Fibroblast of lung (primary cell): Measurements from ENCODE around the gene FGF16. TPM values are rescaled to one million over a fixed set of nuclear protein-coding genes. Genes with fewer than 3 reads are reported as not detected.
A peak's percentile ranks its signal among the peaks of the same experiment; 100 is the strongest.

Experiments
- DNase-seq, 2 donors: peaks; one replicate each; pipeline versions ENCODE4 v3.0.0 to v3.0.0-alpha.2; 2010; ENCODE audit warnings: low read depth in 2 of 2
- H2AFZ ChIP-seq: 2 replicates; pipeline ENCODE4 v1.5.1; 2012; ENCODE audit warnings: low read length, control low read depth, inconsistent platforms
- H3K27ac ChIP-seq: 2 replicates; pipeline ENCODE4 v1.5.1; 2011; ENCODE audit warnings: low read length, control low read depth; ENCODE audit not compliant: insufficient read depth
- H3K27me3 ChIP-seq: 2 replicates; pipeline ENCODE4 v1.5.1; 2011; ENCODE audit warnings: mild to moderate bottlenecking, low read length; ENCODE audit not compliant: control insufficient read depth, insufficient read depth
- H3K36me3 ChIP-seq: 2 replicates; pipeline ENCODE4 v1.5.1; 2011; ENCODE audit warnings: low read length; ENCODE audit not compliant: control insufficient read depth, insufficient read depth
- H3K4me1 ChIP-seq: 2 replicates; pipeline ENCODE4 v1.5.1; 2011; ENCODE audit warnings: low read length; ENCODE audit not compliant: control insufficient read depth, insufficient read depth; ENCODE audit errors: extremely low read depth
- H3K4me2 ChIP-seq: 2 replicates; pipeline ENCODE4 v1.5.1; 2011; ENCODE audit warnings: low read length, control low read depth; ENCODE audit not compliant: insufficient read depth; ENCODE audit errors: extremely low read depth
- H3K4me3 ChIP-seq, 4 experiments: fragments of 200-600 bp in 1 of 4; sonication (generic) in 1 of 4; replicated peaks in 1 of 4; 2 replicates each; pipeline ENCODE4 v1.5.1; 2011 to 2016; ENCODE audit warnings: low read length in 4 of 4, low read depth in 3 of 4, mild to moderate bottlenecking in 3 of 4, control low read depth in 2 of 4, inconsistent platforms in 1 of 4, mixed read lengths in 1 of 4; ENCODE audit not compliant: insufficient read depth in 1 of 4; ENCODE audit errors: control extremely low read depth in 1 of 4
- H3K79me2 ChIP-seq: 2 replicates; pipeline ENCODE4 v1.5.1; 2012; ENCODE audit warnings: mild to moderate bottlenecking, low read length, inconsistent platforms; ENCODE audit not compliant: control insufficient read depth, insufficient read depth
- H3K9ac ChIP-seq: 2 replicates; pipeline ENCODE4 v1.5.1; 2011; ENCODE audit warnings: mild to moderate bottlenecking, low read length, control low read depth; ENCODE audit not compliant: insufficient read depth
- H3K9me3 ChIP-seq: 2 replicates; pipeline ENCODE4 v1.5.1; 2012; ENCODE audit warnings: low read depth, low read length; ENCODE audit not compliant: control insufficient read depth, insufficient read depth
- H4K20me1 ChIP-seq: 2 replicates; pipeline ENCODE4 v1.5.1; 2011; ENCODE audit warnings: low read length; ENCODE audit not compliant: control insufficient read depth, insufficient read depth; ENCODE audit errors: extremely low read depth
- CTCF ChIP-seq, 2 donors: IDR thresholded peaks in 1 of 2; conservative IDR thresholded peaks in 1 of 2; 1 replicate in 1 of 2; 2 replicates in 1 of 2; pipeline ENCODE4 v1.5.1; 2011 to 2012; ENCODE audit warnings: low read length in 2 of 2, control low read depth in 1 of 2, inconsistent platforms in 1 of 2, low read depth in 1 of 2, mild to moderate bottlenecking in 1 of 2
- EZH2 ChIP-seq: IDR thresholded peaks from 2 replicates; pipeline ENCODE4 v1.5.1; 2012; ENCODE audit warnings: low read length, control low read depth, mild to moderate bottlenecking; ENCODE audit errors: missing control alignments
- polyA plus RNA-seq, 2 donors: library from polyadenylated mRNA; depleted of rRNA in 1 of 2; stranded (reverse) in 1 of 2; unstranded in 1 of 2; fragments of >200 nt; gene quantifications; 2 replicates each; pipeline ENCODE4 v1.2.1, GENCODE V29; 2011 to 2012; ENCODE audit warnings: missing spikeins in 1 of 2
- total RNA-seq: library from RNA; depleted of rRNA; stranded (reverse); fragments of >200 nt; gene quantifications from 2 replicates; pipeline ENCODE4 v1.2.1, GENCODE V29; 2014

Gene FGF16
- total and polyA plus RNA-seq, 2 donors (not counting 1 experiment from before 2014, with no cell fraction given), result not detected

DNA sequence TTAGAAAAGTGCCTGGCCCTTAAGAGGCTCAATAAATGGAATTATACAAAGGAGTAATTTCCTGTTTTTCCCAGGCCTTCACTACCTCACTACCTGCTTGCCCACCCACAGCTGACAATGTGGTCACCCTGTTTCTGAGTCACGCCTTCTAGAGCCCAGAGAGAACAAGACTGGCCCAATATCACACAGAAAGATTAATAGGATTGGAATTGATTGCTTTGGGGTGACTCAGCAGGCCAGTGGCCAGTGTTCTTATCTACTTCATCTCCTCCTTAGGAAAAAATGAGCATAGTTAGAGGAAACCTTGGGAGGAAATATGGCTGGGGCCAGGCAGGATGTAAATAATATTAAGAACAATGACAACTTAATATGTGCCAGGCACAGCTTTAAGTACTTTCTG is 4.5 kb upstream of the FGF16 start:
- Histone ChIP-seq H3K27me3 (no peaks in the 10 kb centered on the region), H3K36me3 (no peaks in the 10 kb centered on the region), H3K9me3 (no peaks in the 10 kb centered on the region), H3K4me3 (no peak overlapping the region), H3K27ac (no peak overlapping the region), H3K4me2 (no peak overlapping the region), H4K20me1 (no peaks in the 10 kb centered on the region), H3K9ac (no peak overlapping the region), H2AFZ (no peak overlapping the region), H3K4me1 (no peaks in the 10 kb centered on the region), H3K79me2 (no peaks in the 10 kb centered on the region)
- DNase-seq, result peak; percentile 55 to 95
- TF ChIP-seq EZH2, result no peak
- no peak for TF ChIP-seq CTCF (conservative IDR thresholded peaks at IDR 0.05 in 1 of 2, IDR thresholded peaks at IDR 0.05 in 1 of 2; ENCODE audit: low read depth in 1 of 2, low read length in 2 of 2)

GRCh38 chrX:77444075-77444474 is 3.1 kb upstream of the FGF16 start:
- no peaks in the 10 kb centered on the region for H3K9me3 ChIP-seq
- H3K27me3 ChIP-seq, result no peaks in the 10 kb centered on the region
- no peaks in the 10 kb centered on the region for H3K79me2 ChIP-seq
- H4K20me1 ChIP-seq, result no peaks in the 10 kb centered on the region
- no peak overlapping the region for H2AFZ ChIP-seq
- no peaks in the 10 kb centered on the region for H3K36me3 ChIP-seq
- no peak overlapping the region for H3K4me3 ChIP-seq
- no peak for TF ChIP-seq EZH2
- TF ChIP-seq CTCF (conservative IDR thresholded peaks at IDR 0.05 in 1 of 2, IDR thresholded peaks at IDR 0.05 in 1 of 2; ENCODE audit: low read depth in 1 of 2, low read length in 2 of 2), result no peak
- DNase-seq, result no peak
- H3K4me1 ChIP-seq, result no peaks in the 10 kb centered on the region
- no peak overlapping the region for H3K27ac ChIP-seq
- no peak overlapping the region for H3K4me2 ChIP-seq
- no peak overlapping the region for H3K9ac ChIP-seq

- Histone ChIP-seq H3K36me3 (no peaks in the 10 kb centered on the region), H3K27me3 (no peaks in the 10 kb centered on the region), H2AFZ (no peak overlapping the region), H3K79me2 (no peaks in the 10 kb centered on the region), H3K4me1 (no peaks in the 10 kb centered on the region), H4K20me1 (no peaks in the 10 kb centered on the region), H3K4me3 (no peak overlapping the region), H3K4me2 (no peak overlapping the region), H3K27ac (no peak overlapping the region), H3K9ac (no peak overlapping the region), H3K9me3 (no peaks in the 10 kb centered on the region)
- TF ChIP-seq CTCF (conservative IDR thresholded peaks at IDR 0.05 in 1 of 2, IDR thresholded peaks at IDR 0.05 in 1 of 2; ENCODE audit: low read depth in 1 of 2, low read length in 2 of 2), result no peak
- TF ChIP-seq EZH2, result no peak
- DNase-seq, result no peak
These were observed 2.6 kb upstream of the FGF16 start for GRCh38 chrX:77444545-77444944.
